OCI-LY3 (cell line): Measurements from ENCODE around the gene ITGA11.

Experiments used
- EZH2phosphoT487 ChIP-seq: fragments of 200-600 bp; shearing (Covaris generic); IDR thresholded peaks from 2 replicates; pipeline ENCODE4 v1.6.1; 2018; ENCODE audit warnings: antibody characterized with exemption, mixed run types, low read depth
- TF ChIP-seq, protein P1 (sequence below): fragments of 200-600, 300-600 bp; sonication (generic); IDR thresholded peaks from 2 replicates; pipeline ENCODE4 v1.5.1; 2014; ENCODE audit warnings: antibody characterized with exemption, low read length, low read depth

- TF ChIP-seq, protein P1, sequence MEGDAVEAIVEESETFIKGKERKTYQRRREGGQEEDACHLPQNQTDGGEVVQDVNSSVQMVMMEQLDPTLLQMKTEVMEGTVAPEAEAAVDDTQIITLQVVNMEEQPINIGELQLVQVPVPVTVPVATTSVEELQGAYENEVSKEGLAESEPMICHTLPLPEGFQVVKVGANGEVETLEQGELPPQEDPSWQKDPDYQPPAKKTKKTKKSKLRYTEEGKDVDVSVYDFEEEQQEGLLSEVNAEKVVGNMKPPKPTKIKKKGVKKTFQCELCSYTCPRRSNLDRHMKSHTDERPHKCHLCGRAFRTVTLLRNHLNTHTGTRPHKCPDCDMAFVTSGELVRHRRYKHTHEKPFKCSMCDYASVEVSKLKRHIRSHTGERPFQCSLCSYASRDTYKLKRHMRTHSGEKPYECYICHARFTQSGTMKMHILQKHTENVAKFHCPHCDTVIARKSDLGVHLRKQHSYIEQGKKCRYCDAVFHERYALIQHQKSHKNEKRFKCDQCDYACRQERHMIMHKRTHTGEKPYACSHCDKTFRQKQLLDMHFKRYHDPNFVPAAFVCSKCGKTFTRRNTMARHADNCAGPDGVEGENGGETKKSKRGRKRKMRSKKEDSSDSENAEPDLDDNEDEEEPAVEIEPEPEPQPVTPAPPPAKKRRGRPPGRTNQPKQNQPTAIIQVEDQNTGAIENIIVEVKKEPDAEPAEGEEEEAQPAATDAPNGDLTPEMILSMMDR = no peak
- TF ChIP-seq EZH2phosphoT487 = no peak
Observed at GRCh38 chr15:68346979-68347378, 85.0 kb downstream of the ITGA11 start.
